HG03039 (cell line): ENCODE measurements around the gene ZNF302.
A peak's percentile ranks its signal among the peaks of the same experiment; 100 is the strongest.

Experiments
- ATAC-seq: cut with Tn5 transposase; IDR thresholded peaks from one replicate; pipeline ENCODE4 v1.9.1; 2021; ENCODE audit warnings: mild to moderate bottlenecking, moderate library complexity; ENCODE audit not compliant: unreplicated experiment

Gene ZNF302

DNA sequence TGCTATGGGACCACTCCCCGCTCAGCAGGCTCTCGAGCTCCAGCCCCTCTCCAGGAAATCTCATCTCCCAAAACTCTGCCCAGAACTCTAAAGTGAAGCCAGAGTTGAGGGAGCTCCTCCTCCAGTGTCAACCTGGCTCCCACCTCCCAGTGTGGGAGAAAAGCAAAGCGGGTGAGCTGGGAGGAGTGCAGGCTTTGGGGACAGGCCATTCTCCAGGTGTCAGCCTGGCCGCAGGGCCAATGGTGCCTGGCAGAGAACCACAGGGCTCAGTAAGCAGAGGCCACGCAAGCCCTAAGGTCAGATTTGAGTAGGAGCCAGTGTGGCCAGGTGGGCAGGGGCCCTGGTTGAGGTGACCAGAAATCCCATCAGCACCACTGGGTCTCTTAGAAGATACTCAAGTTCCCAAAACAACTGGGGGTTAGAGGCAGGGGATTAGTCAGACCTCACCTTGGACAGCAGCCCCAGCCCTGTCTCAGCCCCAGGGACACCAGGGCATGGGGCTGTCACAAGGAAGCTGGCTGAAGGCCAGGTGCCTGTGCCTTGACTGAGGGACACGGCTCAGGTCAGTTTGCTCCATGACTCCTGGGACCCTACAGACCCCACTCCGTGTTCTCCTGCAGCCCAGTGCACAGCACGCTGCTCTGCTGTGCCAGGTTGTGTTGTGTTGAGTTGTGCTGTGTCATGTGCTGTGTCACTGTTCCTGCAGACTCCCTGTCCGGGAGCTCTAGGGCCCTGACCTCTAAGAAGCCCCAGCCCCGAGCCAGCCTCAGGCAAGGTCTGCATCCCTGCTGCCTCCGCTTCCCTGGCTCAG, 53.7 kb downstream of the ZNF302 start:
- ATAC-seq: no peak

GRCh38 chr19:34731964-34732363, 54.5 kb downstream of the ZNF302 start:
- no peak for ATAC-seq

GRCh38 chr19:34732612-34733211, 55.2 kb downstream of the ZNF302 start:
- no peak for ATAC-seq

- ATAC-seq: peak; percentile 17
These were observed 55.8 kb downstream of the ZNF302 start for GRCh38 chr19:34733266-34733745.

- ATAC-seq: peak; percentile 75
These were observed 56.5 kb downstream of the ZNF302 start, which contains the start of gene ZNF181 for GRCh38 chr19:34733746-34734536. ZNF181 (plus strand) TSS chr19:34734243; CDS start chr19:34735038, 795 bp downstream.

DNA sequence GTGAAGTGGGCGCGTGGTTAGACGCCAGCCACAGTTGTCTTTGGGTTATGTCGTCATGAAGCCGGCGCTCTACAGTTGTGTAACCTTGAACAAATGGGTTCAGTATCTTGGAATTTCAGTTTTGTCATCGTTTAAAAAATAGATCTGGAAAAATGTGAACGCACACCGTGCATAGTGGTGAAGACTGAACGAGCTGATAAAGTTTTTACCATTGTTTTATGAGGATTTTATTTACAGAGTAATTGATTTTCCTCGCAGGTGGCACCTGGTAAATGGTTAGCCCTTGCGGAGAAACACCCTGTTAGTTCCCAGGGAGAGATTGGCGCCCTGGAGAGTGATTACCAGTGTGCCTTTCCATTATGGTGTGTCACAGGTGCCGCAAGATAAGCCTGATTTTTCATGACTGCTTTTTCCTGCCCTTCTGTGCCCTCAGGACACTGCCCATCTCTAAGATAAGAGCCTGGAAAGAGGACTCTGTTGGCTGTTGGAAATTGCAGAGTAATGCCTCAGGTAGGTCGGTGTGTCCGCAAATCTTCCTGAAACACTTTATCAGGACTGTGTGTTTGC, 57.1 kb downstream of the ZNF302 start:
- ATAC-seq: no peak
